ENCODE results near the gene VPS39. TPM values are rescaled to one million over a fixed set of nuclear protein-coding genes. Genes with fewer than 3 reads are reported as not detected.

Gene VPS39
- polyA plus RNA-seq, 1 of the 3 experiments (the other 2 are of a cell fraction), result 61.1 TPM

GRCh38 chr15:42136513-42136912, 71.6 kb downstream of the VPS39 start:
- no peaks in the 10 kb centered on the region; the same call in 1 of the 2 replicates for H3K27me3 ChIP-seq (ENCODE audit: insufficient read depth)
- no peak for DNase-seq
- TF ChIP-seq, protein P1, sequence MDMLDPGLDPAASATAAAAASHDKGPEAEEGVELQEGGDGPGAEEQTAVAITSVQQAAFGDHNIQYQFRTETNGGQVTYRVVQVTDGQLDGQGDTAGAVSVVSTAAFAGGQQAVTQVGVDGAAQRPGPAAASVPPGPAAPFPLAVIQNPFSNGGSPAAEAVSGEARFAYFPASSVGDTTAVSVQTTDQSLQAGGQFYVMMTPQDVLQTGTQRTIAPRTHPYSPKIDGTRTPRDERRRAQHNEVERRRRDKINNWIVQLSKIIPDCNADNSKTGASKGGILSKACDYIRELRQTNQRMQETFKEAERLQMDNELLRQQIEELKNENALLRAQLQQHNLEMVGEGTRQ (IDR thresholded peaks at IDR 0.05; ENCODE audit: borderline replicate concordance, low read depth, low read length), result no peak
- TF ChIP-seq MXI1 (IDR thresholded peaks at IDR 0.05; ENCODE audit: low read depth, low read length) (no peak), MEF2A (IDR thresholded peaks at IDR 0.05; ENCODE audit: borderline replicate concordance, low read depth) (no peak), GABPA (IDR thresholded peaks at IDR 0.05; ENCODE audit: low read depth) (no peak), EP300 (IDR thresholded peaks at IDR 0.05; ENCODE audit: borderline replicate concordance in 1 of 2, low read depth in 1 of 2, low read length in 1 of 2) (no peak)
- TF ChIP-seq, protein P2, sequence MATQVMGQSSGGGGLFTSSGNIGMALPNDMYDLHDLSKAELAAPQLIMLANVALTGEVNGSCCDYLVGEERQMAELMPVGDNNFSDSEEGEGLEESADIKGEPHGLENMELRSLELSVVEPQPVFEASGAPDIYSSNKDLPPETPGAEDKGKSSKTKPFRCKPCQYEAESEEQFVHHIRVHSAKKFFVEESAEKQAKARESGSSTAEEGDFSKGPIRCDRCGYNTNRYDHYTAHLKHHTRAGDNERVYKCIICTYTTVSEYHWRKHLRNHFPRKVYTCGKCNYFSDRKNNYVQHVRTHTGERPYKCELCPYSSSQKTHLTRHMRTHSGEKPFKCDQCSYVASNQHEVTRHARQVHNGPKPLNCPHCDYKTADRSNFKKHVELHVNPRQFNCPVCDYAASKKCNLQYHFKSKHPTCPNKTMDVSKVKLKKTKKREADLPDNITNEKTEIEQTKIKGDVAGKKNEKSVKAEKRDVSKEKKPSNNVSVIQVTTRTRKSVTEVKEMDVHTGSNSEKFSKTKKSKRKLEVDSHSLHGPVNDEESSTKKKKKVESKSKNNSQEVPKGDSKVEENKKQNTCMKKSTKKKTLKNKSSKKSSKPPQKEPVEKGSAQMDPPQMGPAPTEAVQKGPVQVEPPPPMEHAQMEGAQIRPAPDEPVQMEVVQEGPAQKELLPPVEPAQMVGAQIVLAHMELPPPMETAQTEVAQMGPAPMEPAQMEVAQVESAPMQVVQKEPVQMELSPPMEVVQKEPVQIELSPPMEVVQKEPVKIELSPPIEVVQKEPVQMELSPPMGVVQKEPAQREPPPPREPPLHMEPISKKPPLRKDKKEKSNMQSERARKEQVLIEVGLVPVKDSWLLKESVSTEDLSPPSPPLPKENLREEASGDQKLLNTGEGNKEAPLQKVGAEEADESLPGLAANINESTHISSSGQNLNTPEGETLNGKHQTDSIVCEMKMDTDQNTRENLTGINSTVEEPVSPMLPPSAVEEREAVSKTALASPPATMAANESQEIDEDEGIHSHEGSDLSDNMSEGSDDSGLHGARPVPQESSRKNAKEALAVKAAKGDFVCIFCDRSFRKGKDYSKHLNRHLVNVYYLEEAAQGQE (IDR thresholded peaks at IDR 0.05; ENCODE audit: low read depth, low read length), result no peak
- 81% methylated on average over 11 of the region's 11 CpGs for WGBS (ENCODE audit: low lambda C conversion rate)
- POLR2A ChIA-PET, result no interaction called here
- no peaks in the 10 kb centered on the region for H3K79me2 ChIP-seq (ENCODE audit: insufficient read depth)
- CTCF ChIA-PET, result interaction anchor here (0.7 to 7.7 kb wide), 6 partner anchors 10 to 147 kb away, joined by 3 to 65 read pairs (median 33); no protein-coding TSS in a partner anchor
- no peak overlapping the region for H3K9ac ChIP-seq
- H3K4me3 ChIP-seq (ENCODE audit: low read depth in 2 of 2, low read length in 1 of 2), result no peak overlapping the region
- H3F3A ChIP-seq (replicated peaks; ENCODE audit: insufficient read depth), result no peaks in the 10 kb centered on the region
- no peak overlapping the region for H2AFZ ChIP-seq (ENCODE audit: low read depth)
- H3K9me2 ChIP-seq, result no peaks in the 10 kb centered on the region
- H3K4me2 ChIP-seq, result no peak overlapping the region
- H3K4me1 ChIP-seq (ENCODE audit: control insufficient read depth in 1 of 2, insufficient read depth in 2 of 2, low read depth in 1 of 2, low read length in 1 of 2), result peaks cover 0 to 3% of the 10 kb centered on the region in 2 experiments; a peak in 1 of 4 replicates
- H3K9me3 ChIP-seq, result no peaks in the 10 kb centered on the region
- no peak overlapping the region for H3K27ac ChIP-seq (ENCODE audit: low read depth in 2 of 2, low read length in 1 of 2)
- no peaks in the 10 kb centered on the region for H4K20me1 ChIP-seq (ENCODE audit: insufficient read depth)
- no peaks in the 10 kb centered on the region for H3K36me3 ChIP-seq (replicated peaks in 1 of 2; ENCODE audit: control insufficient read depth in 1 of 2, insufficient read depth in 2 of 2, low read length in 1 of 2)

DNA sequence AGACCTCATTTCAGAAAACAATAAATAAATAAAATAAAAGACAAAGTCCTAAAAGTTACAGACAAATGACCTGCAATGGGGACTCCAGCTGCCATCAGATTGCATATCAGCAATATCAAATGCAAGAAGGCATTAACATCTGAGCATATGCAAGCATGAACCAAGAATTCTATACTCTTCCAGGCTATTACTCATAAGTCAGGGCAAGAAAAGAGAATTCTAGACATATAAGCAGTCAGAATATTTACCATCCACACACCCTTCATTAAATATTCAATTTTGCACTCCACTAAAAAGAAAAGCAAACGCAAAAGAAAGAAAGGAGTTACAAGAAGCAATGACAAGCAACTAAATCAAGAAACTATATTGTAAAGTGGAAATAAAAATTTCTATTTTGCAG, 72.8 kb downstream of the VPS39 start:
- WGBS (ENCODE audit: low lambda C conversion rate), result 97% methylated on average over 1 of the region's 1 CpG
- Histone ChIP-seq H3K9me3 (no peaks in the 10 kb centered on the region), H3K4me3 (ENCODE audit: low read depth in 2 of 2, low read length in 1 of 2) (no peak overlapping the region), H3K9me2 (no peaks in the 10 kb centered on the region), H2AFZ (ENCODE audit: low read depth) (no peak overlapping the region), H3K4me1 (ENCODE audit: control insufficient read depth in 1 of 2, insufficient read depth in 2 of 2, low read depth in 1 of 2, low read length in 1 of 2) (peaks cover 0 to 3% of the 10 kb centered on the region in 2 experiments; a peak in 1 of 4 replicates), H3K4me2 (no peak overlapping the region), H3K79me2 (ENCODE audit: insufficient read depth) (no peaks in the 10 kb centered on the region), H3K27ac (ENCODE audit: low read depth in 2 of 2, low read length in 1 of 2) (no peak overlapping the region), H3K27me3 (ENCODE audit: insufficient read depth) (peaks cover 7% of the 10 kb centered on the region), H4K20me1 (ENCODE audit: insufficient read depth) (no peaks in the 10 kb centered on the region), H3K9ac (no peak overlapping the region), H3F3A (replicated peaks; ENCODE audit: insufficient read depth) (no peaks in the 10 kb centered on the region), H3K36me3 (replicated peaks in 1 of 2; ENCODE audit: control insufficient read depth in 1 of 2, insufficient read depth in 2 of 2, low read length in 1 of 2) (no peaks in the 10 kb centered on the region)
- ChIA-PET CTCF (interaction anchor here (0.9 to 7.7 kb wide), 6 partner anchors 15 to 146 kb away, joined by 3 to 65 read pairs (median 6); no protein-coding TSS in a partner anchor), POLR2A (no interaction called here)
- DNase-seq, result no peak
- TF ChIP-seq FOXJ3 (CRISPR knock-in tag; IDR thresholded peaks at IDR 0.05), result no peak
- no peak for TF ChIP-seq TCF12 (IDR thresholded peaks at IDR 0.05)
- no peak for TF ChIP-seq RCOR1 (IDR thresholded peaks at IDR 0.05; ENCODE audit: low read length)
- TF ChIP-seq, protein P3, sequence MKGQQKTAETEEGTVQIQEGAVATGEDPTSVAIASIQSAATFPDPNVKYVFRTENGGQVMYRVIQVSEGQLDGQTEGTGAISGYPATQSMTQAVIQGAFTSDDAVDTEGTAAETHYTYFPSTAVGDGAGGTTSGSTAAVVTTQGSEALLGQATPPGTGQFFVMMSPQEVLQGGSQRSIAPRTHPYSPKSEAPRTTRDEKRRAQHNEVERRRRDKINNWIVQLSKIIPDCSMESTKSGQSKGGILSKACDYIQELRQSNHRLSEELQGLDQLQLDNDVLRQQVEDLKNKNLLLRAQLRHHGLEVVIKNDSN (IDR thresholded peaks at IDR 0.05; ENCODE audit: borderline replicate concordance, low read depth), result no peak
- TF ChIP-seq GABPA (IDR thresholded peaks at IDR 0.05; ENCODE audit: low read depth), result no peak
- TF ChIP-seq CHD2 (IDR thresholded peaks at IDR 0.05; ENCODE audit: low read length, partially characterized antibody), result no peak
- TF ChIP-seq RFX5 (IDR thresholded peaks at IDR 0.05; ENCODE audit: low read length), result no peak
- TF ChIP-seq, protein P2 (IDR thresholded peaks at IDR 0.05; ENCODE audit: low read depth, low read length), result no peak
- no peak for TF ChIP-seq NRF1 (IDR thresholded peaks at IDR 0.05; ENCODE audit: low read depth, low read length)
- TF ChIP-seq, protein P4, sequence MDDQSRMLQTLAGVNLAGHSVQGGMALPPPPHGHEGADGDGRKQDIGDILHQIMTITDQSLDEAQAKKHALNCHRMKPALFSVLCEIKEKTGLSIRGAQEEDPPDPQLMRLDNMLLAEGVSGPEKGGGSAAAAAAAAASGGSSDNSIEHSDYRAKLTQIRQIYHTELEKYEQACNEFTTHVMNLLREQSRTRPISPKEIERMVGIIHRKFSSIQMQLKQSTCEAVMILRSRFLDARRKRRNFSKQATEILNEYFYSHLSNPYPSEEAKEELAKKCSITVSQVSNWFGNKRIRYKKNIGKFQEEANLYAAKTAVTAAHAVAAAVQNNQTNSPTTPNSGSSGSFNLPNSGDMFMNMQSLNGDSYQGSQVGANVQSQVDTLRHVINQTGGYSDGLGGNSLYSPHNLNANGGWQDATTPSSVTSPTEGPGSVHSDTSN (IDR thresholded peaks at IDR 0.05), result no peak
- TF ChIP-seq YY1 (IDR thresholded peaks at IDR 0.05; ENCODE audit: low read depth), result no peak
- no peak for TF ChIP-seq GATA2 (CRISPR knock-in tag; IDR thresholded peaks at IDR 0.05)
- no peak for TF ChIP-seq FOXM1 (IDR thresholded peaks at IDR 0.05; ENCODE audit: low read depth)
- no peak for TF ChIP-seq JUND (IDR thresholded peaks at IDR 0.05)
